OCI-LY1 (cell line): ENCODE results near the gene FYCO1.

Experiments used
- CTCF ChIP-seq: fragments of 200-600 bp; sonication (generic), shearing (Covaris generic); IDR thresholded peaks from 2 replicates; pipeline ENCODE4 v1.5.1; 2017; ENCODE audit warnings: mild to moderate bottlenecking, antibody characterized with exemption, low read length, moderate library complexity, mixed read lengths
- EZH2 ChIP-seq: fragments of 200-600 bp; sonication (generic), shearing (Covaris generic); IDR thresholded peaks from 2 replicates; pipeline ENCODE4 v1.8.0; 2017; ENCODE audit warnings: borderline replicate concordance, mixed run types, mild to moderate bottlenecking, antibody characterized with exemption, low read length, moderate library complexity, mixed read lengths

GRCh38 chr3:45922950-45923590 lies 72.6 kb downstream of the FYCO1 start:
- TF ChIP-seq CTCF (no peak), EZH2 (no peak)
